ENCODE measurements around the gene ELMOD1. TPM values are rescaled to one million over a fixed set of nuclear protein-coding genes. Genes with fewer than 3 reads are reported as not detected.

The ELMOD1 gene
- total and polyA plus RNA-seq, 10 donors, result 0.02 TPM; not detected in 9

DNA sequence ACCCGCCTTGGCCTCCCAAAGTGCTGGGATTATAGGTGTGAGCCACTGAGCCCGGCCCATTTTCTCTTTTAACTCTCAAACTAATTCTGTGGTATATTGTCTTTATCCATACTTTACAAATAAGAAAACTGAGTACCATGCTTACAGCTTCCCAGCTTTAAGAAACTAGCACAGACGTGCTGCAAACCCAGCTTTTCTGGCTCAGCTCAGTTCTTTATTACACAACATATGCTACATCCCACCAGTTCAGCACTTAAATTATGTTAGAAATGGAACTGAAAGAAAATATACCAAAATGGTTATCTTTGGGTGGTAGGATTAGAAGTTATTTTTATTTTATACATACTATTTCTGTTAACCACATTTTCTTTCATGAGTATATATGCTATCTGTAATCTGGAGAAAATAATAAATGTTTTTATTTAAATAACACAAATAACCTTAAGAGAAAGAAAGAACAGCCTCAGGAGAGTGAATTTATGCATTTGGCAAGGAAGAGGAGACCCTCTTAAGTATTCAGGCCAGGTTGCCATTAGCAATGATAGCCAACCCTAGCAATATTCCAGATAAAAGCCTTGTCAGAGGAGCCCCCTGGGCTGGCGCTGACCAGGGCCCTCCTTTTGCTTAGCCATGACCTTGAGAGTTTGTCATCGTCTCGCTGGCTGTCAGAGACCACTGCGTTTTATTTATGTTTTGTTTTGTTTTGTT is 87.1 kb downstream of the ELMOD1 start:
- H3K9me3 ChIP-seq, result no peaks in the 10 kb centered on the region
- no peak overlapping the region for H3K27ac ChIP-seq
- intact Hi-C loops (cut with DNase I; ENCODE audit: low total_unique reads), result no loop called here
- no peak overlapping the region for H3K4me3 ChIP-seq
- DNase-seq, result no peak
- H3K4me1 ChIP-seq, result no peaks in the 10 kb centered on the region
- WGBS, 5 donors, result 69 to 86% (median 81%) methylated on average over 7 of the region's 7 CpGs
- TF ChIP-seq POLR2A (IDR thresholded peaks at IDR 0.05) (no peak), POLR2AphosphoS5 (IDR thresholded peaks at IDR 0.05) (no peak)
- TF ChIP-seq, protein P1, sequence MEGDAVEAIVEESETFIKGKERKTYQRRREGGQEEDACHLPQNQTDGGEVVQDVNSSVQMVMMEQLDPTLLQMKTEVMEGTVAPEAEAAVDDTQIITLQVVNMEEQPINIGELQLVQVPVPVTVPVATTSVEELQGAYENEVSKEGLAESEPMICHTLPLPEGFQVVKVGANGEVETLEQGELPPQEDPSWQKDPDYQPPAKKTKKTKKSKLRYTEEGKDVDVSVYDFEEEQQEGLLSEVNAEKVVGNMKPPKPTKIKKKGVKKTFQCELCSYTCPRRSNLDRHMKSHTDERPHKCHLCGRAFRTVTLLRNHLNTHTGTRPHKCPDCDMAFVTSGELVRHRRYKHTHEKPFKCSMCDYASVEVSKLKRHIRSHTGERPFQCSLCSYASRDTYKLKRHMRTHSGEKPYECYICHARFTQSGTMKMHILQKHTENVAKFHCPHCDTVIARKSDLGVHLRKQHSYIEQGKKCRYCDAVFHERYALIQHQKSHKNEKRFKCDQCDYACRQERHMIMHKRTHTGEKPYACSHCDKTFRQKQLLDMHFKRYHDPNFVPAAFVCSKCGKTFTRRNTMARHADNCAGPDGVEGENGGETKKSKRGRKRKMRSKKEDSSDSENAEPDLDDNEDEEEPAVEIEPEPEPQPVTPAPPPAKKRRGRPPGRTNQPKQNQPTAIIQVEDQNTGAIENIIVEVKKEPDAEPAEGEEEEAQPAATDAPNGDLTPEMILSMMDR (IDR thresholded peaks at IDR 0.05 in 8 of 11, conservative IDR thresholded peaks at IDR 0.05 in 3 of 11), result no peak
- H3K27me3 ChIP-seq (replicated peaks in 1 of 7), result no peaks in the 10 kb centered on the region
- no peaks in the 10 kb centered on the region for H3K36me3 ChIP-seq

DNA sequence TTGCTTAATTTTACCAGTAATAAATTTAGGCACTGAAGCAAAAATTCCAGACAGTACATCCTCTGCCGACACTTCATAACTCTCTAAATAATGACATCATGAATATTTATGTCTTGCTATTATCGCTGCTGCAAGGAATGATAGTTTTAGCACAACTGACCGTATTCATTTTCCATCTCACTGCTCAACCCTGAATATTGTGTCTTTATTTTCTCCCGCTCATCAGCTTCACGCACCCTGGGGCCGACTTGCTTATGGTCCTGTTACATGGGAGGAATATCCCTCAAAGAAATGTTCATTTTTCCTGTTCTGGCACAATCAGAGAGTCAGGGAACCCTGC is 87.7 kb downstream of the ELMOD1 start:
- H3K27ac ChIP-seq, result no peak overlapping the region
- 71 to 85% (median 78%) methylated on average over 6 of the region's 6 CpGs for WGBS, 5 donors
- no peaks in the 10 kb centered on the region for H3K4me1 ChIP-seq
- no peaks in the 10 kb centered on the region for H3K27me3 ChIP-seq (replicated peaks in 1 of 7)
- TF ChIP-seq, protein P1 (IDR thresholded peaks at IDR 0.05 in 8 of 11, conservative IDR thresholded peaks at IDR 0.05 in 3 of 11), result no peak
- no peak for TF ChIP-seq POLR2AphosphoS5 (IDR thresholded peaks at IDR 0.05)
- TF ChIP-seq POLR2A (IDR thresholded peaks at IDR 0.05), result no peak
- intact Hi-C loops (cut with DNase I; ENCODE audit: low total_unique reads), result no loop called here
- DNase-seq, result no peak
- H3K36me3 ChIP-seq, result no peaks in the 10 kb centered on the region
- no peaks in the 10 kb centered on the region for H3K9me3 ChIP-seq
- no peak overlapping the region for H3K4me3 ChIP-seq

DNA sequence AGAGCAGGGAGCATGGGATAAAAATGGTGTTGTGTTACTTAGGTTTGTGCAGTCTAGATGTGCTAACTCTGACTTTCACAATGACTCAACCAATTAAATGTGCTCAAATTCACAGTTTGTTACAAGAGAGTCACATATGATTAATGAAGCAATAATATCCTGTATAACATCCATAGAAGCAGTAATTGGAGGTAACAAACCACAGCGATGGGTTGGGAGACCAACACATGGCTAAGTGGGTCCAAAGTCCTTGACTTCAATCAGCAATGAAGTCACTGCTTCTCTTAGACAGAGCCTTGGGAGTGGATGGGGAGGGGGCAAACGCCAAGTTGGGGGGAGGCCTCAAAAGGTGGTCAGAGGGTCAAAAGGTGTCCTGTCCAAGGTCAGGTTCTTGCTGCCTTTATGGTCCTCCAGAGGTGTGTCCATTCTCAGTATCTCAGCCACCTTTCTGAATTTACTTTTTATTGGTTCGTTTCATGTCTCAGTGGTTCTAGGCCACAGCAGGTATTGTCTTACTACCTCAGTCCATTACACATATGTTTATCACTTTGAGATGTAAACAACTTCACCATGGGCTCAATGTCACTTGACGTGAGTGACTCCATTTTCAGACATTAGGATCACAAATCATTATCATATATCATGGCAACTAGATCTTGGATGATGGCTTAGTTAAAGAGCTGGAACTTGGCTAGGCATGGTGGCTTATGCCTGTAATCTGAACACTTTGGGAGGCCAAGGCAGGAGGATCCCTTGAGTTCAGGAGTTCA is 88.5 kb downstream of the ELMOD1 start:
- Histone ChIP-seq H3K4me1 (no peaks in the 10 kb centered on the region), H3K36me3 (no peaks in the 10 kb centered on the region), H3K9me3 (no peaks in the 10 kb centered on the region), H3K27me3 (replicated peaks in 1 of 7) (no peaks in the 10 kb centered on the region), H3K4me3 (no peak overlapping the region), H3K27ac (no peak overlapping the region)
- DNase-seq, result no peak
- 77 to 88% (median 83%) methylated on average over 4 of the region's 4 CpGs for WGBS, 5 donors
- intact Hi-C loops (cut with DNase I; ENCODE audit: low total_unique reads), result loop anchor here (10.0 kb wide), 1 partner anchor 105 kb away; no protein-coding TSS in a partner anchor
- TF ChIP-seq, protein P1 (IDR thresholded peaks at IDR 0.05 in 8 of 11, conservative IDR thresholded peaks at IDR 0.05 in 3 of 11), result no peak
- TF ChIP-seq POLR2AphosphoS5 (IDR thresholded peaks at IDR 0.05), result no peak
- TF ChIP-seq POLR2A (IDR thresholded peaks at IDR 0.05), result no peak

DNA sequence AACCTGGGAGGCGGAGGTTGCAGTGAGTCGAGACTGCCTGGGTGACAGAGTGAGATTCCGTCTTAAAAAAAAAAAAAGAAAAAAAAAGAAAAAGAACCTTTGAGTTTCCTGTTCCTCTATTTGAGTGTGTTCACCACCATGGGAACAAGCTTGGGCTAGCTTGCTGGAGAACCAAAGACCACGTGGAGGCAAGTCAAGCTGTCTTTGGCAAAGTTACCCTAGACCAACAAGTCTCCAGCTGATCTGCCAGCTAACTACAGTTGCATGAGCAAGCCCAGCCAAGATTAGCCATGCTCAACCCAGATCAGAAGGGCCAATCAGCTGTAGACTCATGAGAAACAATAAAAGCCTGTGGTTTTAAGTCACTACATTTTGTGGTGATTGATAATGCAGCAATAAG is 91.2 kb downstream of the ELMOD1 start:
- Histone ChIP-seq H3K9me3 (no peaks in the 10 kb centered on the region), H3K4me1 (no peaks in the 10 kb centered on the region)

More for the DNA sequence above, 91.2 kb downstream of the ELMOD1 start:
- Histone ChIP-seq H3K4me3 (no peak overlapping the region), H3K36me3 (no peaks in the 10 kb centered on the region), H3K27ac (no peak overlapping the region), H3K27me3 (replicated peaks in 1 of 7) (no peaks in the 10 kb centered on the region)
- TF ChIP-seq POLR2AphosphoS5 (IDR thresholded peaks at IDR 0.05), result no peak
- TF ChIP-seq, protein P1 (IDR thresholded peaks at IDR 0.05 in 8 of 11, conservative IDR thresholded peaks at IDR 0.05 in 3 of 11), result no peak
- no peak for TF ChIP-seq POLR2A (IDR thresholded peaks at IDR 0.05)
- WGBS, 5 donors, result 71 to 77% (median 74%) methylated on average over 4 of the region's 4 CpGs
- intact Hi-C loops (cut with DNase I; ENCODE audit: low total_unique reads), result loop anchor here (10.0 kb wide), 1 partner anchor 107 kb away; no protein-coding TSS in a partner anchor
- no peak for DNase-seq

All from spleen (tissue), 11 donors.